ENCODE results near the gene ANAPC2. TPM values are rescaled to one million over a fixed set of nuclear protein-coding genes. Genes with fewer than 3 reads are reported as not detected.

The ANAPC2 gene
- polyA plus RNA-seq, 2 of the 4 experiments (the other 2 are of a cell fraction) = 17.5 to 40.7 TPM

- 96% methylated on average over 18 of the region's 19 CpGs for WGBS (ENCODE audit: missing lambda C conversion rate)
- no peaks in the 10 kb centered on the region for H3K9me3 ChIP-seq
- no peak overlapping the region for H3K4me3 ChIP-seq
- FAIRE-seq (no peak), DNase-seq (ENCODE audit: low read depth in 1 of 2, low spot score in 1 of 2) (no peak), ATAC-seq (no peak)
- H3K4me2 ChIP-seq = no peak overlapping the region
- no peak overlapping the region for H3K27ac ChIP-seq
- TF ChIP-seq RARB (CRISPR knock-in tag; IDR thresholded peaks at IDR 0.05) (no peak), ZNF302 (CRISPR knock-in tag; IDR thresholded peaks at IDR 0.05) (no peak), CEBPB (IDR thresholded peaks at IDR 0.05) (no peak), BCL3 (IDR thresholded peaks at IDR 0.05) (no peak), KDM5A (IDR thresholded peaks at IDR 0.05) (no peak), CBX2 (IDR thresholded peaks at IDR 0.05; ENCODE audit: borderline replicate concordance, low read depth) (no peak), JUNB (IDR thresholded peaks at IDR 0.05) (no peak), HEYL (CRISPR knock-in tag; IDR thresholded peaks at IDR 0.05) (no peak), KDM1A (IDR thresholded peaks at IDR 0.05; ENCODE audit: low read depth) (no peak), ZFP36 (IDR thresholded peaks at IDR 0.05; ENCODE audit: borderline replicate concordance, partially characterized antibody) (no peak), ZC3H11A (IDR thresholded peaks at IDR 0.05) (no peak), MAFK (IDR thresholded peaks at IDR 0.05; ENCODE audit: partially characterized antibody) (no peak), HES2 (IDR thresholded peaks at IDR 0.05) (no peak)
- TF ChIP-seq, protein P1, sequence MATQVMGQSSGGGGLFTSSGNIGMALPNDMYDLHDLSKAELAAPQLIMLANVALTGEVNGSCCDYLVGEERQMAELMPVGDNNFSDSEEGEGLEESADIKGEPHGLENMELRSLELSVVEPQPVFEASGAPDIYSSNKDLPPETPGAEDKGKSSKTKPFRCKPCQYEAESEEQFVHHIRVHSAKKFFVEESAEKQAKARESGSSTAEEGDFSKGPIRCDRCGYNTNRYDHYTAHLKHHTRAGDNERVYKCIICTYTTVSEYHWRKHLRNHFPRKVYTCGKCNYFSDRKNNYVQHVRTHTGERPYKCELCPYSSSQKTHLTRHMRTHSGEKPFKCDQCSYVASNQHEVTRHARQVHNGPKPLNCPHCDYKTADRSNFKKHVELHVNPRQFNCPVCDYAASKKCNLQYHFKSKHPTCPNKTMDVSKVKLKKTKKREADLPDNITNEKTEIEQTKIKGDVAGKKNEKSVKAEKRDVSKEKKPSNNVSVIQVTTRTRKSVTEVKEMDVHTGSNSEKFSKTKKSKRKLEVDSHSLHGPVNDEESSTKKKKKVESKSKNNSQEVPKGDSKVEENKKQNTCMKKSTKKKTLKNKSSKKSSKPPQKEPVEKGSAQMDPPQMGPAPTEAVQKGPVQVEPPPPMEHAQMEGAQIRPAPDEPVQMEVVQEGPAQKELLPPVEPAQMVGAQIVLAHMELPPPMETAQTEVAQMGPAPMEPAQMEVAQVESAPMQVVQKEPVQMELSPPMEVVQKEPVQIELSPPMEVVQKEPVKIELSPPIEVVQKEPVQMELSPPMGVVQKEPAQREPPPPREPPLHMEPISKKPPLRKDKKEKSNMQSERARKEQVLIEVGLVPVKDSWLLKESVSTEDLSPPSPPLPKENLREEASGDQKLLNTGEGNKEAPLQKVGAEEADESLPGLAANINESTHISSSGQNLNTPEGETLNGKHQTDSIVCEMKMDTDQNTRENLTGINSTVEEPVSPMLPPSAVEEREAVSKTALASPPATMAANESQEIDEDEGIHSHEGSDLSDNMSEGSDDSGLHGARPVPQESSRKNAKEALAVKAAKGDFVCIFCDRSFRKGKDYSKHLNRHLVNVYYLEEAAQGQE (IDR thresholded peaks at IDR 0.05) = no peak
- ChIA-PET CTCF (interaction anchor here (11.5 kb wide), 1 partner anchor 12 kb away, joined by 156 read pairs; the partner anchor contains the start of genes LRRC26 and TMEM210), POLR2A (interaction anchor here (2.0 kb wide), 1 partner anchor 55 kb away, joined by 4 read pairs; no protein-coding TSS in a partner anchor)
- peaks cover 23% of the 10 kb centered on the region for H3K4me1 ChIP-seq
Measured at GRCh38 chr9:137185921-137186320, 2.4 kb downstream of the ANAPC2 start.

DNA sequence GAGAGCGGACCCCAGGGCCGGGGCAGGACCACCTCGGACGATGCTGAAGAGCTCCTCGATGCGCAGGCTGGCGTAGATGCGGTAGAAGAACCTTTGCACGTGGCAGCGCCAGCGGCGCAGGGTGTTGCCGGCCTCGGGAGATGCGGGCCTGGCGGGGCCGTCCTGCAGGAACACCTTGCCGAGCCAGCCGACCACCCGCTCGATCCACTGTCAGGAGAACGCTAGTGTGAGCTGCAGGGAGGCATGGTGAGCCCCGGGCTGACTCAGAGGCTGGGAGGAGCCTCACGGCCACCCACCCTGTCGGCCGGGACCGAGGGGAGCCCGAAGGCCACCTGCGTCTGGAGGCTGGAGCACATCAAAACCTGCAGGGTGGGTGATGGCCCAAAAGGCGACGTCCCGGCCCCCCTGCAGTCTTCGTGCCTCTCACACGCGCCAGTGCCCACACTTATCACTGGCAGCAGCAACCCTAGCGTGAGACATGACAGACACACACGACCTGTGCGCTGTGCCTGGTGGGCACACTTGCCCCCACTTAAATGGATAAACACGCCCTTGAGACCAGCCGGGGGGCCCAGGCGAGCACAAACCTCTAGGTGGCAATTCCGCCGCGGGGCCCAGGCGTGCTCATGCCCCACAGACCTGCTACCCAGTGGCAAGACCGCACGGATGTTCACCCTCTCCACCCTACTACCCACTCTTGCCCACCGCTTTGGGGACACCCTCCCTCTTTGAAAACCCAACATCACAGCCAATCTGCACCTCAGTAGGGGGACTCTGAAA, 3.3 kb downstream of the ANAPC2 start:
- H3K4me1 ChIP-seq = peaks cover 19% of the 10 kb centered on the region
- ChIA-PET CTCF (interaction anchor here (11.5 kb wide), 1 partner anchor 11 kb away, joined by 156 read pairs; the partner anchor contains the start of genes LRRC26 and TMEM210), POLR2A (interaction anchor here (1.2 to 2.0 kb wide), 2 partner anchors 16 to 56 kb away, joined by 3 to 4 read pairs; partner anchors contain the start of gene TPRN)
- no peaks in the 10 kb centered on the region for H3K9me3 ChIP-seq
- H3K4me3 ChIP-seq = no peak overlapping the region
- no peak for DNase-seq (ENCODE audit: low read depth in 1 of 2, low spot score in 1 of 2)
- FAIRE-seq = no peak
- ATAC-seq = no peak
- TF ChIP-seq CHD4 (IDR thresholded peaks at IDR 0.05; ENCODE audit: borderline replicate concordance) (no peak), ZC3H11A (IDR thresholded peaks at IDR 0.05) (no peak), SREBF2 (IDR thresholded peaks at IDR 0.05) (no peak), POLR2AphosphoS2 (conservative IDR thresholded peaks at IDR 0.05; ENCODE audit: low read length) (no peak)
- TF ChIP-seq, protein P2, sequence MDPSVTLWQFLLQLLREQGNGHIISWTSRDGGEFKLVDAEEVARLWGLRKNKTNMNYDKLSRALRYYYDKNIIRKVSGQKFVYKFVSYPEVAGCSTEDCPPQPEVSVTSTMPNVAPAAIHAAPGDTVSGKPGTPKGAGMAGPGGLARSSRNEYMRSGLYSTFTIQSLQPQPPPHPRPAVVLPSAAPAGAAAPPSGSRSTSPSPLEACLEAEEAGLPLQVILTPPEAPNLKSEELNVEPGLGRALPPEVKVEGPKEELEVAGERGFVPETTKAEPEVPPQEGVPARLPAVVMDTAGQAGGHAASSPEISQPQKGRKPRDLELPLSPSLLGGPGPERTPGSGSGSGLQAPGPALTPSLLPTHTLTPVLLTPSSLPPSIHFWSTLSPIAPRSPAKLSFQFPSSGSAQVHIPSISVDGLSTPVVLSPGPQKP (IDR thresholded peaks at IDR 0.05; ENCODE audit: low read depth, low read length) = no peak
- H3K4me2 ChIP-seq = no peak overlapping the region
- no peak overlapping the region for H3K27ac ChIP-seq
- WGBS (ENCODE audit: missing lambda C conversion rate) = 94% methylated on average over 46 of the region's 48 CpGs
